WTC11 (cell line): ENCODE measurements around the gene KDR. TPM values are rescaled to one million over a fixed set of nuclear protein-coding genes. Genes with fewer than 3 reads are reported as not detected.

Source experiments
- ATAC-seq: fragments of 200-7000 bp; cut with Tn5 transposase; 2 replicates; pipeline ENCODE4 v1.10.0; 2021; ENCODE audit warnings: mild to moderate bottlenecking, moderate library complexity
- CTCF ChIA-PET: fragments of 300-600 bp; sonication (Branson Sonifier 250); formaldehyde crosslinking; loops from one replicate; lab custom pipeline; 2021; ENCODE audit warnings: antibody characterized with exemption; lab: Charles Lee
- POLR2A ChIA-PET: fragments of 350-600 bp; sonication (Branson Sonifier 250); formaldehyde crosslinking; loops from one replicate; lab custom pipeline; 2021; ENCODE audit warnings: antibody characterized with exemption; lab: Charles Lee
- DNase-seq: peaks from one replicate; pipeline ENCODE4 v3.0.0; 2021; ENCODE audit warnings: low spot score
- H3K27ac Mint-ChIP-seq: 2 replicates; pipeline ENCODE4 v1.8.0; 2021; ENCODE audit warnings: mixed read lengths
- H3K27me3 Mint-ChIP-seq: 2 replicates; pipeline ENCODE4 v1.8.0; 2021; ENCODE audit warnings: low read depth, mild to moderate bottlenecking, moderate library complexity, mixed read lengths
- H3K36me3 Mint-ChIP-seq: 2 replicates; pipeline ENCODE4 v1.8.0; 2021; ENCODE audit warnings: mixed read lengths
- H3K4me1 Mint-ChIP-seq: 2 replicates; pipeline ENCODE4 v1.8.0; 2022; ENCODE audit warnings: mixed read lengths
- H3K4me3 Mint-ChIP-seq: 2 replicates; pipeline ENCODE4 v1.8.0; 2021; ENCODE audit warnings: mild to moderate bottlenecking, moderate library complexity, mixed read lengths
- H3K9me3 Mint-ChIP-seq: 2 replicates; pipeline ENCODE4 v1.8.0; 2021; ENCODE audit warnings: mixed read lengths
- CREM ChIP-seq: sonication (generic); formaldehyde crosslinking; IDR thresholded peaks from 2 replicates; pipeline ENCODE4 v1.8.1; 2022; ENCODE audit warnings: mild to moderate bottlenecking, missing genetic modification reagents, moderate library complexity
- NR3C1 ChIP-seq: sonication (generic); formaldehyde crosslinking; conservative IDR thresholded peaks from 2 replicates; pipeline ENCODE4 v1.8.1; 2023; ENCODE audit warnings: low read depth, mild to moderate bottlenecking, missing genetic modification reagents
- PREB ChIP-seq: sonication (generic); formaldehyde crosslinking; IDR thresholded peaks from 2 replicates; pipeline ENCODE4 v1.8.1; 2022; ENCODE audit warnings: mild to moderate bottlenecking, missing genetic modification reagents, moderate library complexity, borderline replicate concordance
- SP1 ChIP-seq: sonication (generic); formaldehyde crosslinking; conservative IDR thresholded peaks from 2 replicates; pipeline ENCODE4 v1.8.1; 2022; ENCODE audit warnings: missing genetic modification reagents
- TEAD1 ChIP-seq: sonication (generic); formaldehyde crosslinking; IDR thresholded peaks from 2 replicates; pipeline ENCODE4 v1.8.0; 2022; ENCODE audit warnings: mild to moderate bottlenecking, missing genetic modification reagents
- USF1 ChIP-seq: sonication (generic); formaldehyde crosslinking; IDR thresholded peaks from 2 replicates; pipeline ENCODE4 v1.8.0; 2022; ENCODE audit warnings: mild to moderate bottlenecking, missing genetic modification reagents
- USF2 ChIP-seq: sonication (generic); formaldehyde crosslinking; IDR thresholded peaks from 2 replicates; pipeline ENCODE4 v1.8.1; 2023; ENCODE audit warnings: mild to moderate bottlenecking, missing genetic modification reagents, moderate library complexity
- ZMAT4 ChIP-seq: fragments of 250-450 bp; sonication (Bioruptor Pico); IDR thresholded peaks from 2 replicates; pipeline ENCODE4 v1.9.0; 2021; ENCODE audit warnings: mild to moderate bottlenecking
- ZNF121 ChIP-seq: sonication (generic); formaldehyde crosslinking; IDR thresholded peaks from 2 replicates; pipeline ENCODE4 v1.8.0; 2023; ENCODE audit warnings: missing genetic modification reagents
- ZNF423 ChIP-seq: fragments of 250-450 bp; sonication (Bioruptor Pico); IDR thresholded peaks from 2 replicates; pipeline ENCODE4 v2.1.2; 2022; ENCODE audit warnings: mild to moderate bottlenecking, moderate library complexity
- ZNF512 ChIP-seq: sonication (generic); formaldehyde crosslinking; IDR thresholded peaks from 2 replicates; pipeline ENCODE4 v1.8.1; 2022; ENCODE audit warnings: missing genetic modification reagents, borderline replicate concordance
- total RNA-seq: library from RNA; stranded (reverse); gene quantifications from 3 replicates; pipeline ENCODE4 v1.2.3, GENCODE V29; 2021
- TF ChIP-seq, protein P1 (sequence below): fragments of 250-450 bp; sonication (Bioruptor Pico); IDR thresholded peaks from 2 replicates; pipeline ENCODE4 v1.9.0; 2021; ENCODE audit warnings: moderate library complexity, mild to moderate bottlenecking, inconsistent platforms, borderline replicate concordance
- TF ChIP-seq, protein P2 (sequence below): sonication (generic); formaldehyde crosslinking; IDR thresholded peaks from 2 replicates; pipeline ENCODE4 v1.8.1; 2023; ENCODE audit warnings: mild to moderate bottlenecking, missing genetic modification reagents, borderline replicate concordance
- TF ChIP-seq, protein P3 (sequence below): sonication (generic); formaldehyde crosslinking; IDR thresholded peaks from 2 replicates; pipeline ENCODE4 v1.8.1; 2022; ENCODE audit warnings: low read depth, mild to moderate bottlenecking, moderate library complexity, missing genetic modification reagents, borderline replicate concordance
- TF ChIP-seq, protein P4 (sequence below): sonication (generic); formaldehyde crosslinking; conservative IDR thresholded peaks from 2 replicates; pipeline ENCODE4 v1.8.1; 2023; ENCODE audit warnings: mild to moderate bottlenecking, low read depth, missing genetic modification reagents, moderate library complexity
- TF ChIP-seq, protein P5 (sequence below): sonication (generic); formaldehyde crosslinking; IDR thresholded peaks from 2 replicates; pipeline ENCODE4 v1.8.0; 2022; ENCODE audit warnings: mild to moderate bottlenecking, missing genetic modification reagents
- TF ChIP-seq, protein P6 (sequence below): sonication (generic); formaldehyde crosslinking; IDR thresholded peaks from 2 replicates; pipeline ENCODE4 v1.8.0; 2022; ENCODE audit warnings: mild to moderate bottlenecking, missing genetic modification reagents

KDR gene
- total RNA-seq, 1 experiment from 2014 or later: 80.8 TPM

GRCh38 chr4:55068522-55068921 is 56.9 kb downstream of the KDR start:
- DNase-seq (no peak), ATAC-seq (no peak)
- Mint-ChIP-seq H3K27ac (no peak overlapping the region), H3K9me3 (peaks cover 3% of the 10 kb centered on the region; the same call in 1 of the 2 replicates), H3K36me3 (no peaks in the 10 kb centered on the region), H3K27me3 (no peaks in the 10 kb centered on the region), H3K4me3 (no peak overlapping the region), H3K4me1 (peaks cover 1% of the 10 kb centered on the region)
- ChIA-PET POLR2A (no interaction called here), CTCF (interaction anchor here (0.8 kb wide), 1 partner anchor 60 kb away, joined by 4 read pairs; no protein-coding TSS in a partner anchor)
- TF ChIP-seq, protein P1, sequence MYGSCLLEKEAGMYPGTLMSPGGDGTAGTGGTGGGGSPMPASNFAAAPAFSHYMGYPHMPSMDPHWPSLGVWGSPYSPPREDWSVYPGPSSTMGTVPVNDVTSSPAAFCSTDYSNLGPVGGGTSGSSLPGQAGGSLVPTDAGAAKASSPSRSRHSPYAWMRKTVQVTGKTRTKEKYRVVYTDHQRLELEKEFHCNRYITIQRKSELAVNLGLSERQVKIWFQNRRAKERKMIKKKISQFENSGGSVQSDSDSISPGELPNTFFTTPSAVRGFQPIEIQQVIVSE (CRISPR knock-in tag): no peak
- TF ChIP-seq ZNF512 (CRISPR knock-in tag) (no peak), USF1 (CRISPR knock-in tag) (no peak), ZNF121 (no peak), TEAD1 (CRISPR knock-in tag) (no peak)
- TF ChIP-seq, protein P2, sequence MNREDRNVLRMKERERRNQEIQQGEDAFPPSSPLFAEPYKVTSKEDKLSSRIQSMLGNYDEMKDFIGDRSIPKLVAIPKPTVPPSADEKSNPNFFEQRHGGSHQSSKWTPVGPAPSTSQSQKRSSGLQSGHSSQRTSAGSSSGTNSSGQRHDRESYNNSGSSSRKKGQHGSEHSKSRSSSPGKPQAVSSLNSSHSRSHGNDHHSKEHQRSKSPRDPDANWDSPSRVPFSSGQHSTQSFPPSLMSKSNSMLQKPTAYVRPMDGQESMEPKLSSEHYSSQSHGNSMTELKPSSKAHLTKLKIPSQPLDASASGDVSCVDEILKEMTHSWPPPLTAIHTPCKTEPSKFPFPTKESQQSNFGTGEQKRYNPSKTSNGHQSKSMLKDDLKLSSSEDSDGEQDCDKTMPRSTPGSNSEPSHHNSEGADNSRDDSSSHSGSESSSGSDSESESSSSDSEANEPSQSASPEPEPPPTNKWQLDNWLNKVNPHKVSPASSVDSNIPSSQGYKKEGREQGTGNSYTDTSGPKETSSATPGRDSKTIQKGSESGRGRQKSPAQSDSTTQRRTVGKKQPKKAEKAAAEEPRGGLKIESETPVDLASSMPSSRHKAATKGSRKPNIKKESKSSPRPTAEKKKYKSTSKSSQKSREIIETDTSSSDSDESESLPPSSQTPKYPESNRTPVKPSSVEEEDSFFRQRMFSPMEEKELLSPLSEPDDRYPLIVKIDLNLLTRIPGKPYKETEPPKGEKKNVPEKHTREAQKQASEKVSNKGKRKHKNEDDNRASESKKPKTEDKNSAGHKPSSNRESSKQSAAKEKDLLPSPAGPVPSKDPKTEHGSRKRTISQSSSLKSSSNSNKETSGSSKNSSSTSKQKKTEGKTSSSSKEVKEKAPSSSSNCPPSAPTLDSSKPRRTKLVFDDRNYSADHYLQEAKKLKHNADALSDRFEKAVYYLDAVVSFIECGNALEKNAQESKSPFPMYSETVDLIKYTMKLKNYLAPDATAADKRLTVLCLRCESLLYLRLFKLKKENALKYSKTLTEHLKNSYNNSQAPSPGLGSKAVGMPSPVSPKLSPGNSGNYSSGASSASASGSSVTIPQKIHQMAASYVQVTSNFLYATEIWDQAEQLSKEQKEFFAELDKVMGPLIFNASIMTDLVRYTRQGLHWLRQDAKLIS (CRISPR knock-in tag): no peak
- TF ChIP-seq, protein P3, sequence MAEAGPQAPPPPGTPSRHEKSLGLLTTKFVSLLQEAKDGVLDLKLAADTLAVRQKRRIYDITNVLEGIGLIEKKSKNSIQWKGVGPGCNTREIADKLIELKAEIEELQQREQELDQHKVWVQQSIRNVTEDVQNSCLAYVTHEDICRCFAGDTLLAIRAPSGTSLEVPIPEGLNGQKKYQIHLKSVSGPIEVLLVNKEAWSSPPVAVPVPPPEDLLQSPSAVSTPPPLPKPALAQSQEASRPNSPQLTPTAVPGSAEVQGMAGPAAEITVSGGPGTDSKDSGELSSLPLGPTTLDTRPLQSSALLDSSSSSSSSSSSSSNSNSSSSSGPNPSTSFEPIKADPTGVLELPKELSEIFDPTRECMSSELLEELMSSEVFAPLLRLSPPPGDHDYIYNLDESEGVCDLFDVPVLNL (CRISPR knock-in tag): no peak
- TF ChIP-seq, protein P4, sequence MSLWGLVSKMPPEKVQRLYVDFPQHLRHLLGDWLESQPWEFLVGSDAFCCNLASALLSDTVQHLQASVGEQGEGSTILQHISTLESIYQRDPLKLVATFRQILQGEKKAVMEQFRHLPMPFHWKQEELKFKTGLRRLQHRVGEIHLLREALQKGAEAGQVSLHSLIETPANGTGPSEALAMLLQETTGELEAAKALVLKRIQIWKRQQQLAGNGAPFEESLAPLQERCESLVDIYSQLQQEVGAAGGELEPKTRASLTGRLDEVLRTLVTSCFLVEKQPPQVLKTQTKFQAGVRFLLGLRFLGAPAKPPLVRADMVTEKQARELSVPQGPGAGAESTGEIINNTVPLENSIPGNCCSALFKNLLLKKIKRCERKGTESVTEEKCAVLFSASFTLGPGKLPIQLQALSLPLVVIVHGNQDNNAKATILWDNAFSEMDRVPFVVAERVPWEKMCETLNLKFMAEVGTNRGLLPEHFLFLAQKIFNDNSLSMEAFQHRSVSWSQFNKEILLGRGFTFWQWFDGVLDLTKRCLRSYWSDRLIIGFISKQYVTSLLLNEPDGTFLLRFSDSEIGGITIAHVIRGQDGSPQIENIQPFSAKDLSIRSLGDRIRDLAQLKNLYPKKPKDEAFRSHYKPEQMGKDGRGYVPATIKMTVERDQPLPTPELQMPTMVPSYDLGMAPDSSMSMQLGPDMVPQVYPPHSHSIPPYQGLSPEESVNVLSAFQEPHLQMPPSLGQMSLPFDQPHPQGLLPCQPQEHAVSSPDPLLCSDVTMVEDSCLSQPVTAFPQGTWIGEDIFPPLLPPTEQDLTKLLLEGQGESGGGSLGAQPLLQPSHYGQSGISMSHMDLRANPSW (CRISPR knock-in tag): no peak

GRCh38 chr4:55066018-55066417 is 59.4 kb downstream of the KDR start:
- ATAC-seq: no peak
- H3K27me3 Mint-ChIP-seq: no peaks in the 10 kb centered on the region
- H3K27ac Mint-ChIP-seq: no peak overlapping the region
- CTCF ChIA-PET: interaction anchor here (1.2 kb wide), 1 partner anchor 104 kb away, joined by 3 read pairs; no protein-coding TSS in a partner anchor
- DNase-seq: no peak
- peaks cover 8% of the 10 kb centered on the region; the same call in 1 of the 2 replicates for H3K9me3 Mint-ChIP-seq
- no peaks in the 10 kb centered on the region for H3K36me3 Mint-ChIP-seq
- POLR2A ChIA-PET: no interaction called here
- no peak overlapping the region for H3K4me3 Mint-ChIP-seq
- H3K4me1 Mint-ChIP-seq: no peaks in the 10 kb centered on the region
- TF ChIP-seq SP1 (no peak), PREB (no peak), ZMAT4 (CRISPR knock-in tag) (no peak), ZNF423 (no peak), CREM (CRISPR knock-in tag) (no peak), NR3C1 (CRISPR knock-in tag) (no peak), USF2 (CRISPR knock-in tag) (no peak)
- TF ChIP-seq, protein P5, sequence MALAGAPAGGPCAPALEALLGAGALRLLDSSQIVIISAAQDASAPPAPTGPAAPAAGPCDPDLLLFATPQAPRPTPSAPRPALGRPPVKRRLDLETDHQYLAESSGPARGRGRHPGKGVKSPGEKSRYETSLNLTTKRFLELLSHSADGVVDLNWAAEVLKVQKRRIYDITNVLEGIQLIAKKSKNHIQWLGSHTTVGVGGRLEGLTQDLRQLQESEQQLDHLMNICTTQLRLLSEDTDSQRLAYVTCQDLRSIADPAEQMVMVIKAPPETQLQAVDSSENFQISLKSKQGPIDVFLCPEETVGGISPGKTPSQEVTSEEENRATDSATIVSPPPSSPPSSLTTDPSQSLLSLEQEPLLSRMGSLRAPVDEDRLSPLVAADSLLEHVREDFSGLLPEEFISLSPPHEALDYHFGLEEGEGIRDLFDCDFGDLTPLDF (CRISPR knock-in tag): no peak
- TF ChIP-seq, protein P6, sequence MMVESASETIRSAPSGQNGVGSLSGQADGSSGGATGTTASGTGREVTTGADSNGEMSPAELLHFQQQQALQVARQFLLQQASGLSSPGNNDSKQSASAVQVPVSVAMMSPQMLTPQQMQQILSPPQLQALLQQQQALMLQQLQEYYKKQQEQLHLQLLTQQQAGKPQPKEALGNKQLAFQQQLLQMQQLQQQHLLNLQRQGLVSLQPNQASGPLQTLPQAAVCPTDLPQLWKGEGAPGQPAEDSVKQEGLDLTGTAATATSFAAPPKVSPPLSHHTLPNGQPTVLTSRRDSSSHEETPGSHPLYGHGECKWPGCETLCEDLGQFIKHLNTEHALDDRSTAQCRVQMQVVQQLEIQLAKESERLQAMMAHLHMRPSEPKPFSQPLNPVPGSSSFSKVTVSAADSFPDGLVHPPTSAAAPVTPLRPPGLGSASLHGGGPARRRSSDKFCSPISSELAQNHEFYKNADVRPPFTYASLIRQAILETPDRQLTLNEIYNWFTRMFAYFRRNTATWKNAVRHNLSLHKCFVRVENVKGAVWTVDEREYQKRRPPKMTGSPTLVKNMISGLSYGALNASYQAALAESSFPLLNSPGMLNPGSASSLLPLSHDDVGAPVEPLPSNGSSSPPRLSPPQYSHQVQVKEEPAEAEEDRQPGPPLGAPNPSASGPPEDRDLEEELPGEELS (CRISPR knock-in tag): no peak
